ENCODE results near the gene ZDHHC3.

Gene ZDHHC3, protein sequence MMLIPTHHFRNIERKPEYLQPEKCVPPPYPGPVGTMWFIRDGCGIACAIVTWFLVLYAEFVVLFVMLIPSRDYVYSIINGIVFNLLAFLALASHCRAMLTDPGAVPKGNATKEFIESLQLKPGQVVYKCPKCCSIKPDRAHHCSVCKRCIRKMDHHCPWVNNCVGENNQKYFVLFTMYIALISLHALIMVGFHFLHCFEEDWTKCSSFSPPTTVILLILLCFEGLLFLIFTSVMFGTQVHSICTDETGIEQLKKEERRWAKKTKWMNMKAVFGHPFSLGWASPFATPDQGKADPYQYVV

DNA sequence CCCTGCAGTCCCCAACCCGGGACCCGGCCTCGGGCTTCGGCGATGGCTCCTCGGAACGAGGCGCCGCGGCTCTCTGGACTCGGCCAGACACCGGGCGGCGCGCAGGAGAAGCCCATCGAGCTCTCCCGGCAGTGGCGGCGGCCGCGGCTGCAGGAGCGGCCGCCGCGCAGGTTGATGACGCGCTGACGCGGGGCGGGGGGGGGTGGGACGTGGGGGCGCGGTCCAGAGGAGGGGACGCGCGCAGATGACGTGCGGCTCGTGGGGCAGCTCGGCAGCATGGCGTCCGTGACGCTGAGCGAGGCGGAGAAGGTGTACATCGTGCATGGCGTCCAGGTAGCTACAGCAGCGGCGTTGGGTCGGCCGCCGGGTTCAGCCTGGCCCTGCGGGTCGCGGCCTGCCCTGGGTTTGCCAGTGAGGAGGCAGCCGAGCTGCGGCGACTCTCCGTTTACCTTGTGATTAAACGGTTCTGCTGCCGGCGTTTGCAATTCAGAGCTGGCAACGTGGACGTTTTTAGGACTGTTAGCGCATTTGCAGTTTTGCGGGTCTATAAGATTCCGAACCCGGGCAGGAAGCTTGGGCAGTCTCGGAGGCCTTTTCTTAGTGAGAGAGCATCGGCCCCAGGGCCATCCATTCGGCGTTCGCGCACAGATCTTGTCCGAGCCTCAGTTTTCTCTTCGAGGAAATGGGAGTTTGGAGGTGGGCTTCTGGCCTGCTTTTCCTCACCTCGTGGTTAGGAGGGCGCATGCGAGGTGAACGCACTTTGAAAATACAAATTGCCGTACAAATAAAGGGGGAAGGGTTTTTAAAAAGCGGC is at the start of gene ZDHHC3, which contains the start of gene EXOSC7:
Gene ZDHHC3 (minus strand): TSS at position 173 of the 814 bp plus-strand sequence. CDS start 16,738 bp downstream, outside the sequence.
Gene EXOSC7 (plus strand): TSS at position 243 of the 814 bp plus-strand sequence. CDS start 34 bp downstream, at position 277.
- peak; percentile 96 for DNase-seq (ENCODE audit: low spot score)

DNA sequence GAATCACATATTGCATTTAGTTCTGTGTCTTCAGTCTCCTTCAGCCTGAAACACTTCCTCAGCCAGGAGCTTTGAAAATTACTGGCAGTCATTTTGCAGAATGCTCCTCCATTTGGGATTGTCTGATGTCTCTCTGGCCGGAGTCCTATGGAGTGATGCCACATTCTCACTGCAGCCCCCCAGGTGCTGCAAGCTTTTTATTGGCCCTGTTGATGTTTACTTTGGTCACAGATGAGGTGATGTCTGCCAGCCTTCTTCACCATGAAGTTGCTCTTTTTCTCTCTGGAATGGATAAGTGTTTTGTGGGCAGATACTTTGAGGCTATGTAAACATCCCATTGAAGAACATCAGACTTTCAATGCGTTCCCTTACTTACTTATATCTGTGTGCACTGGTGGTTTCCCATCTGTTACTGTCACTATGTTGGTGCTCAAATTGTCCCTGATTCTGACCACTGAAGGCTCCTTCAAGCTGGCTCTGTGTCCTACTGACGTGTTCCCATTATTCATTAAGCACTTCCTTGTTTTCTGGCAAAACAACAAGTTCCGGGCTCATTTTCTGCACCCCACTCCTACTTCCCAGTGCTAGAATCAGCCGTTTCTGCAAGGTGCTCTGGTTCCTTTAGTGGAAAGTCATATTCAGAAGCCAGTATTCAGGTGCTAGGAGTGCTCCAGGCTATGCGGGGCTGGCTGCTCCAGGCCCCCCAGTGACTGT is 48.7 kb upstream of the ZDHHC3 start:
- no peak for DNase-seq (ENCODE audit: low spot score)

DNA sequence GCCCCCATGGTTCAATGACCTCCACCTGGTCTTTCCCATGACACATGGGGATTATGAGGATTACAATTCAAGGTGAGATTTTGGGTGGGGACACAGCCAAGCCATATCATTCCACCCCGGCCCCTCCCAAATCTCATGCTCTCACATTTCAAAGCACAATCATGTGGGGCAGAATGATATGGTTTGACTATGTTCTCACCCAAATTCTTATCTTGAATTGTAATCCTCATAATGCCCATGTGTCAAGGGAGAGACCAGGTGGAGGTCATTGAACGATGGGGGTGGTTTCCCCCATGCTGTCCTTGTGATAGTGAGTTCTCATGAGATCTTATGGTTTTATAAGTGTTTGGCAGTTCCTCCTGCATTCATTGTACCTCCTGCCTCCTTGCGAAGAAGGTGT is 47.7 kb upstream of the ZDHHC3 start:
- DNase-seq (ENCODE audit: low spot score) = no peak

DNA sequence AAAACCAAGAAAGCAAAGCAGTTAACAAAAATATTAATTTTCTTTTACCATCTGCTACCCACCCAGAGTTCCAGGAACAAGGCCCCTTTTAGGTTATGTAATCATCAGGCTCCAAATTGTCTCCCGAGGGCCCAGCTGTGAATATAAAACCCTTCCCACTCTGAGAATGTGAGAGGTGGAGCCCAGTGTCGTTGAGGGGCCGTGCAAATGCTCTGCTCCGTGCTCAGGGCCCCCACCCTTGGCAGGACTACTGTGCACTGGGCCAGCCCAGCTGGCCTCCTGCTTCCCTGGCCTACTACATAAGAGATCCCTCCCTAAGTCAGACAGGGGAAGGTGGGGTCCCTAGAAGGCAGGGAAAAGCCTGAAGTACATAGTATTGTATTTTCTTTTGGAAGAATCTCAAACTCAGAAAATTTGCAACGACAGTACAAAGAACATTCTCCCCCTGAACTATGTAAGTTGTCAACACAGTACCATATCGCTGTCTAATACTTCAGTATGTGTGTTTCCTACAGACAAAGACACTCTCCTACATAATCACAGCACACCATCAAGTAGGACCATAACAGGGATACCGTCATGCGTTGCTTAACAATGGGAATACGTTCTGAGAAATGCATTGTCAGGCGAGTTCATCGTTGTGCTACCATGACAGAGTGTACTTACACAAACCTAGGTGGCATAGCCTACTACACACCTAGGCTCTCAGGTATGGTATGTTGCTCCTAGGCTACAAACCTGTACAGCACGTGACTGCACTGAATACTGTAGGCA is 45.7 kb upstream of the ZDHHC3 start:
- peak; percentile 86 for DNase-seq (ENCODE audit: low spot score)

DNA sequence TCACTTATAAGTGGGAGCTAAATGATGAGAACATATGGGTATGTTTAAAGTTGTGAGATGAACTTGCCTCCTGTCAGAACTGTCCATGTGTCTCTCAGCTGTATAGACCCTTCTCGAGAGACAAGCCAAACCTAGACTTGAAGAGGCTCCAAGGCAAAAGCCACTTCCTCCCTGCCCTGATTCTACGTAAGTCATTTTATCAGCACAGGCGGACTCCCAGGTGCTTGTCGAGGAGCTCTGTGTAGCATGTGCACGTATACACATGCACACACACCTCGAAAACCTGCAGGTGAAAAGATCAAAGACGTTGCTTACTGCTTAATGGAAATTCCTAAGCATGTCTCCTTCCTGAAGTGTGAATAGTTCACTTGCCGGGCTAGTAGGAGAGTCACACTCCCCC is 44.6 kb upstream of the ZDHHC3 start:
- no peak for DNase-seq (ENCODE audit: low spot score)

DNA sequence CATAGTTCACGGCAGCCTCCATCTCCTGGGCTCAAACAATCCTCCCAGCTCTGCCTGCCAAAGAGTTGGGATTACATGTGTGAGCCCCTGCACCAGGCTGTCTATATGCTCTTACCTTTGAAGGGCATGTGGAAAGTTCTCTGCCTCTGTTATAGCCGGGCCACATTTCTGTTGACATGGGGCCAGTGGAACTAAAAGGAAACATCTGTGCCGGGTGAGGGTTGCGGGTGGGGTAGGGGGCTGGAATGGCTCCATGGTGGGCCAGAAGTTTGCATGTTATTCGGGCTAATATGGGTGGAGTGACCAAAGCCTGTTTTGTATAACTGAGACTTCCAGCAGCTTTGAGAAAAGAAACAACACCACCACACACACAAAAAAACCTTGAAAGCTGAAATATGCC is 41.8 kb upstream of the ZDHHC3 start:
- no peak for DNase-seq (ENCODE audit: low spot score)

DNA sequence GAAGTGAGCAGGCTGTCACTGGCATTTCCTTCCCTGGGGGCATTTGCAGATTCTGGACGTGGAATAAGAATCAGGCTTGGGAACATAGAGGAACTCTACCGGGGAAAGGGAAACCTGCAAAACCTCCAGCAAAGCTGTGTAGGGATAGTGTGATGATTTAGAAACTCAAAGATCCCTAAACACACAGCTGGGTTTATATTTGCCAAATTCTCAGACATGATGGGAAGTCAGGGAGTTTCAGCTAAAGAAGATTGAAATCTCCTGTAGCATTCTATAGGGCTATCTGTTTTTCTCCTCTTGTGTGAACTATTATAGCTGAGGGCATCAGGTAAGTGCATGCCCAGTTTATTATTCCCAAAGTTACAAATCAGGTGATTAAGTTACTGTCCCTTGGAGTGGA is 40.9 kb upstream of the ZDHHC3 start:
- no peak for DNase-seq (ENCODE audit: low spot score)

DNA sequence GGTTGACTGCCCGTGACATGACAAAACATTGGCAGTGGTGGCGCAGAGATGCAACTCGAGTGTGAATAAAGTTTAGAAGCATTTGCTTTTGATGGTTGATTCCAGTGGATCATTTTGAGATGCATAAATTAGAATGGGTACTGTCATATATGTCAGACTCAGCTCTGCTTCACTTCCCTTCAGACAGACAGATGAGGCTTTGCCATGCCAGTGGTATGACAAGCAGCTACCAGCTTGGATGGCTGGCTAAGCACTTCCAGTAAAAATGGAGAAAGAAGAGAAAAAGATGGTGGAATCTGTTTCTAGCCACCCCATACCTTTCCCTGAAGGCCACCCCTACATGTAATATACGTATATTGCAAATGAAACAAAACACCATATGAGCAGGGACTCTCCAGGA is 36.6 kb upstream of the ZDHHC3 start:
- no peak for DNase-seq (ENCODE audit: low spot score)

DNA sequence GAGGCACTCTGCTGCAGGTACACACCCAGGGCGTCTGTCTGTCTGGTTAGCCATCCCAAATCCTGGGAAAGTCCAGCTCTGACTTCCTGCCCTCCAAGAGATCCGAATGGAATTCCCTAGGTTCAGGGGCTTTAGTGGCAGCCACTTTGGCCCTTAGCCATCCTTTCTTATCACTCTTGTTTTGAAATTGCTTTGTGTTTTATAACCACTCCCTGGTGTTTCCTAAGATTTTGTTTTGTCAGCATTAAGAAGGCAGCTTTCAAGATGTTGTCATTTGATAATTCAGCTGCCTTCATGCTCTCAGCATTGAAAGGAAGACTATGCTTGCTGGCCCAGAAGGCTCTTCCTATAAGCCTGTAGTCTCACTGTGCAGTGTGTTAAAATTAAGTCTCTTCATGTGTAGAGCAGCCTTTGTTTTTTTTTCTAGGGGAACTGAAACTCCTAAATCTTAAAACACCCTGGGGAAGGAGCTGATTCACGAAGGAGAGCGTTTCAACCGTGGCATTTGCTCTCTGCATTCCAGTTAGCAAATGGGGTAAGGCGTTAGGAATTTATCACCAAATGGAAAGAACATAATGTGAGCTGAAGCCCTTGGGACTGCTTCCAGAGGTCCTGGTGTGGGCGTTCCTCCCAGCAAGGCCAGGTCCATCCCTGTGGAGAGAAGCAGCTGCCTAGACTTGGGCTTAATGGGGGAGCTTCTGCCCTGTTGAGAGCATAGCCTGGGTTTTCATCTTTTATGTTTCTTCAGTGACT is 36.0 kb upstream of the ZDHHC3 start:
- DNase-seq (ENCODE audit: low spot score) = peak; percentile 67

DNA sequence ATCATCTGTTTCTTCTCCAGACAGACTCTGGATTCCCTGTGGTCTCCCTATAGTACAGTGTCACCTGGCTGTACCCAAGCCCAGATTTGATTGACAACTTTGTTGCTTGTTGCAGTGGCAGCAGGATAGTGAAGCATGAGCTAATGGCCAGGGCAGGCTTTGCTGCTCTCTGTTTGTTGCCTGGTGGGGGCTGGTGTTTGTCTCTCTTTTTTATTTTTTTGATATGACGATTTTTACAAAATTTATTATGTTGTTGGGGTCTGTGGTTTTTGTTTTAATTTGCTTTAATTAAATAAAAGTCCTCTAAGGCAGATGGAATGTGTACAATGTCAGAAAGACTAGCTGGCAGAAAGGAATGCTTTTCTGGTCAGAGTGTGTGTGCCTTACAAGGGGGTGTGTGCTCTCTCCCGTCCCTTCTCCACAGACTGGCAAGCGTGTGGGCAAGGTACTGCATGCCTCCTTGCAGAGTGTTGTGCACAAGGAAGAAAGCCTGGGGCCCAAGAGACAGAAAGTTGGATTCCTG is 34.9 kb upstream of the ZDHHC3 start:
- DNase-seq (ENCODE audit: low spot score) = peak; percentile 11

DNA sequence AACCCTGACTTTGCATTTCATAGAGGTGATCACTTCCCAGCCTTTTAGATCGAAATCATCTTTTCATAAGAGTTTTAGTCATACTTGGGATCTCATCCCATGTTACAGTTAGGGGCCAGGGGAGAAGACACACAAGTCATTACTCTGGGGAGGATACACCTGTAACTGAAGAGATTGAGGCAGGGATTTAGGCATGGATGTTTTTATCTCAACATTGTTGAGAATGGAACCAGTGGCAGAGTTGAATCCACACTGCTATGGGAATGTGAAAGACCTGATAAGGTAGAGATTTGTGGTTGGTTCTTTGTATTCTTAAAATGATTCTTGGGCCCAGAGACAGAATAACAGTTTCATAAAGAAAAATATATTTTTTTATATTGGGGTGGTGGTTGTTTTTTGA is 33.9 kb upstream of the ZDHHC3 start:
- no peak for DNase-seq (ENCODE audit: low spot score)

DNA sequence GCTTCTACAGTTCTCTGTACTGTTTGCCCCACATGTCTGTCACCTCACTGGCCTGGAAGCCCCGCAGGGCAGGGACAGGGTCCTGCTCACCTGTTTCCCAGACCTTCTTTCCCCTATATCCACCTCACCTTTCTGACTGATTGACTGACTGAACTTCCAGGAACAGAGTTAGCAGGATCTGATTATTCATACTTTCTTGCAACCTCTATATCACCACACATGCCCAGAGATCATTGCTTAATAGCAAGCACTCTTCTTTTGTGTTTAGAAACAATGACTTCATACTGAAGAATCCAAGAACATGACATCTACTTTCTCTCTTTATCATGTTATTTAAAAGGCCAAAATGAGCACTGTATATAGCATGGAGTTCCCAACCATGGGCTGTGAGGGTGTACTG is 32.1 kb upstream of the ZDHHC3 start:
- DNase-seq (ENCODE audit: low spot score) = no peak

DNA sequence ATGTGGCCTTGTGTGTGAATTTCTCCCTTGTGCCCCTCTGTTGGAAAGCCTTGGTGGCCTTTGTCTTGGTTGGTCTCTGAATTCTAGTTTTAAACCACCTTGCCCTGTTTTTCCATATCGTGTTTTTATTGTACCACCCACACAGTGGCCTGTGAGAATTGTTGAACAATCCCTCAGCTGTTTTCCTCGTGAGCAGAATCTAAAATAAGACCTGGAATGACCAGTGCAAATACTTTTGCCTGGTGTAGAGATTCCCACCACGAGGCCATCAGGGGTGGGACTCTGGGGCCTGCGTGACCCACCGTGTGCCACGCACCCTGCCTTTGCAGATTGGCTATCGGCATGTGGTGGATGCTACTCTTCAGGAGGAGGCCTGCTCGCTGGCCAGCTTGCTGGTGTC is 31.1 kb upstream of the ZDHHC3 start:
- no peak for DNase-seq (ENCODE audit: low spot score)

DNA sequence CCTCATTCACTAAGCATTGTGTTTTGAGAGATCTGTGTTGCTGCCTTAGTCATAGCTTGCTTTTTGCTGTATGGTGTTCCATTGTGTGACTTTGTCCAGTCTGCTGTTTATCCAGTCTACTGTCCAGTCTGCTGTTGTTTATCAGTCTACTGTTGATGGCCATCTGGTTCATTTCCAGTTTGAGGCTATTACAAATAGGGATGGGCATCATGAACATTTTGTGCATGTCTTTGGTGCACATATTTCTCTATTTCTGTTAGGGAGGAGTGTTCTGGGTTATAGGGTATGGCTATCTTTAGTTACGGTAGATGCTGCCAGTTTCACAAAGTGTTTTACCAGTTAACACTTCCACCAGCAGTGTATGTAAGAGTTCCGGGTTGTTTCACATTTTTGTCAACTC is 27.9 kb upstream of the ZDHHC3 start:
- DNase-seq (ENCODE audit: low spot score) = no peak

DNA sequence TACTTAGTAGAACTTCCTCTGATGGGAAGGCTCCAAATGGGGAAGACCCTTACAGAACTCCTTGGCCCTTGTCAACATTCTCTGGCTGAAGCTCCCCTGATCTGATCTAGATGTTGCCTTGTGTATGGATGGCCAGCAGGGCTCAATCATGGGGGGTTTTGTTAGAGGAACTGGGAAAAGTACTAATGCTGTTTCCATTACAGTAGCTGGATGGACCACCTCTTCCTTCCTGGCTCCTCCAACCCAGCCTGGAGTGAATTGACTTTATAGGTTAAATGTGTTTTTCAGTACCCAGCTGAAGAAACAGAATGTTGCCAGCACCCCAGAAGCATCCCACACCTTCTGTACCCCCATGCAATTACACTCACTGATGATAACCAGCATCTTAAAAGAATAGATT is 27.4 kb upstream of the ZDHHC3 start:
- no peak for DNase-seq (ENCODE audit: low spot score)

DNA sequence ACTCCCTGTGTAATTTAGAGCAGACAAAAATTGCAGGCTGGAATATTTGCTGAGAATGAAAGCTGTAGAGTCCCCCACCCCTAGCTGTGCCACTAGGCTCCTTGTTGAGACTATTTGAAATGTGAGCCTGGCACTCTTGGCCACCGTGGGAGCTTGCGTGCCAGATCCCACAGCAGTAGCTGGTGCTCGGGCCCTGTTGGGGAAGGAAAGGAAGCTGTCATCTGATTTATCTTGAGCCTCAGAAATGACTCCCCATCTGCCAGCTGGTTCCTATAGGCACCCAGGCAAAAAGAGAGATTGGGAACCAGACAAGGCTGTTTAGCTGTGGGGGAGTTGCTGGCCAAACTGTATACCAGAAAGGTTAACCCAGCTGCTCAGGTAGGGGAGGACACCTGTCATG is 26.7 kb upstream of the ZDHHC3 start:
- no peak for DNase-seq (ENCODE audit: low spot score)

DNA sequence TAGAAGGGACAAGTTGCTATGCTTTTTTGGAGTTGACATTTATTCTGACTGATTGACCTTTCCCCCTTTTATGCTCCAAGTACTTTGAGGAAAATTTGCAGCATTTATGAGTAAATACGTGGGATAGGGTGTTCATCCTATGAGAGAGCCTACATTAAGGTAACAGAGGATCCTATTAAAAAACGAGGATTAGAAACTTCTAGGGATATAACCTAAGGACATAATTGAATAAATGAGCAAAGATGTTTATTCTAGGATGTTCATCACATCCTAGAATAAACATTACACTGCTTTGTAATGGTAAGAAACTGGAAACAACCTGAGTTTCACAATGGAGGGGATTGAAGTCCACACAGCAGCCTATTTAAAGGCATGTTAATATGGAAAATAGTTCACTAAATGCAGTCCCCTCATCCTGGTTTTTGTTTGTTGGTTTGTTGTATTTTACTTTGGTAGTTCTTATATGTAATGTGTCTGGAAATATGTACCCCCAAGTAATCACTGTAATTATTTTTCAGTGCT is 26.2 kb upstream of the ZDHHC3 start:
- no peak for DNase-seq (ENCODE audit: low spot score)

DNA sequence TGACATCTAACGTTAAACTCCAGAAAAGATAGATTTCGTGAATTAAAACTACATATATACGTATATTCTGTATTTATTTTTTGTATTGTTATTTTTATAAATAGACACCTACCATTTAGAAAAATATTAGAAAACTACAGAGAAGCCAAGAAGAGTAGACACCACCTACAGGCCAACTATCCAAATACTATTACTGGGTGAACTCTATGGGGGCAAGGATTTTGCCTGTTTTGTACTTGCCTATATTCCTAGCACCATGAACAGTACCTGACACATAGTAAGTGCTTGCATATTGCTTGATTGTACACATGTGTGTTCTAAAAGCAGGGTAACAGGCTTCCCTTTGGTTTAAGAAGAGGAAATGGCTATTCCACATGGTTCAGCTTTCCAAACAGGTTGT is 25.8 kb upstream of the ZDHHC3 start:
- no peak for DNase-seq (ENCODE audit: low spot score)

DNA sequence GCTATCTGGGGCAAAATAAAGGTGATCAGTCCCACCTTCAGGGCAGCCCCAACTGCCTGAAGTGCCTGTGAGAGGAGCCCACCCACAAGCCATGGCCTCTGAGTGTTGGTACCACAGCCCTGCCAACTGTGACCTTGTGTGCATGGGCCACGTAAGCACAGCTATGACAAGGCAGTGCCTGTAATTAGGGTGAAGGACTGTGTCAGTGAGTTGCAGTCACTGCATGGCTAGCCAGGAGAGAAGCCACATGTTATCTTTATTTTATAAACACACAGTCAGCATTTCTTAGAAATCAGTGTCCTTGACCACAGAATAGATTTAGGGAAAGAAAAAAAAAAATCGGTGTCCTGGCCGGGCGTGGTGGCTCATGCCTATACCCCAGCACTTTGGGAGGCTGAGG is 24.8 kb upstream of the ZDHHC3 start:
- no peak for DNase-seq (ENCODE audit: low spot score)

DNA sequence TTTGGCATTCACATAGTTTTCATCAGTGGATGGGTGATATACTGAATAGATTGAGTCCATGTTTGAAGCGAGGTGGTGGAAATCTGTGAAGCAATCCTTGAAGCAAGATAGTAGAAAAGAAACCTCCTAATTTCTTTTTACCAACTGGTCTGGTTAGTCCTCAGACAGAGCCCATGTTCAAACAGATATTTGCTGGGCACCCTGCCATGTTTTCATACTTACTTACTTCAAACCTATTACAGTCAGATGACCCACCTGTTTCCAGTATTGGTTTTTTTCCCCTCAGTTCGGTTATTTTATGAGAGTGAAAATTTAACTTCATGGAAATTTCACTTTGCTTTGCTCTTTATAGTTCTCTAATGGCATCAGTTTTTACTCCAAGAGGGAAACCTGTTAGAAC is 23.8 kb upstream of the ZDHHC3 start:
- DNase-seq (ENCODE audit: low spot score) = no peak

DNA sequence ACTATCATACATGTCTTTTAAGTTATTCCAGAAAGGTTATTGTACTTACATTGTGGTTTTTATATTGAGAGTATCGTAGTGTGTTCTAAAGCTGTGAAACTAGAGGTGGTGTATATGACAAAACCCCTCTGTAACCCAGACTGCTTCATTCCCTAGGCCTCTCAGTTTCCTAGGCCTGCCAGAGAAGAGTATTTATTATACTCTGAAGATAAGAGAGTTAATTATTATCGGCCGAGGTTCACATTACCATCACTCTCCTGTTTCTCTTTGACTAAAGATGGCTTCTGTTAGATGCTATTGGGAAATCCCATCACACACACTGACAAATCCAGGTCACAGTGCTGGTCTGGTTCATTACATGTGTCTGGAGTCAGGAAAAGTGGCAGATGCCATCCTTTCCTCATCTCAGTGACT is 20.6 kb upstream of the ZDHHC3 start:
- no peak for DNase-seq (ENCODE audit: low spot score)
